Immature natural killer cell (primary cell): ENCODE measurements around the gene AMFR. TPM values are rescaled to one million over a fixed set of nuclear protein-coding genes. Genes with fewer than 3 reads are reported as not detected.
A peak's percentile ranks its signal among the peaks of the same experiment; 100 is the strongest.

Source experiments
- DNase-seq, 3 donors: peaks; one replicate each; pipeline ENCODE4 v3.0.0; 2022; ENCODE audit warnings: mixed read lengths in 1 of 3
- H3K27ac Mint-ChIP-seq, 6 donors: one replicate each; pipeline ENCODE4 v1.8.0; 2020; ENCODE audit warnings: mixed read lengths in 6 of 6, mild to moderate bottlenecking in 5 of 6, inconsistent platforms in 4 of 6, moderate library complexity in 3 of 6
- H3K27me3 Mint-ChIP-seq, 3 donors: one replicate each; pipeline ENCODE4 v1.8.0; 2020 to 2021; ENCODE audit warnings: low read depth in 3 of 3, mild to moderate bottlenecking in 3 of 3, mixed read lengths in 3 of 3, moderate library complexity in 3 of 3, inconsistent platforms in 1 of 3
- H3K36me3 Mint-ChIP-seq, 3 donors: one replicate each; pipeline ENCODE4 v1.8.0; 2020; ENCODE audit warnings: mixed read lengths in 3 of 3, inconsistent platforms in 2 of 3, mild to moderate bottlenecking in 2 of 3
- H3K4me1 Mint-ChIP-seq, 2 donors: one replicate each; pipeline ENCODE4 v1.8.0; 2020; ENCODE audit warnings: inconsistent platforms in 2 of 2, mild to moderate bottlenecking in 2 of 2, mixed read lengths in 2 of 2, moderate library complexity in 1 of 2
- H3K4me3 Mint-ChIP-seq, 5 donors: one replicate each; pipeline ENCODE4 v1.8.0; 2020; ENCODE audit warnings: mild to moderate bottlenecking in 5 of 5, mixed read lengths in 5 of 5, inconsistent platforms in 3 of 5, moderate library complexity in 3 of 5
- H3K9me3 Mint-ChIP-seq, 6 donors: one replicate each; pipeline ENCODE4 v1.8.0; 2020; ENCODE audit warnings: mild to moderate bottlenecking in 6 of 6, mixed read lengths in 6 of 6, inconsistent platforms in 4 of 6, moderate library complexity in 3 of 6
- polyA plus RNA-seq, 3 donors: library from polyadenylated mRNA; unstranded; fragments of 300-500 nt; fragmentation: Illumina TruSeq; gene quantifications; one replicate each; pipeline ENCODE4 v1.2.3, GENCODE V29; 2021

AMFR gene
- polyA plus RNA-seq, 3 donors from 2014 or later: 17.8 to 63.3 (median 40.3) TPM

GRCh38 chr16:56420613-56421012, 4.7 kb downstream of the AMFR start:
- no peak for DNase-seq
- no peaks in the 10 kb centered on the region for H3K9me3 Mint-ChIP-seq
- peak overlapping the region in 1 of 6 donors; percentile 38 for H3K27ac Mint-ChIP-seq
- H3K27me3 Mint-ChIP-seq: peaks cover 3 to 5% (median 3%) of the 10 kb centered on the region in 3 donors
- no peaks in the 10 kb centered on the region for H3K36me3 Mint-ChIP-seq
- peaks cover 31 to 46% of the 10 kb centered on the region in 2 donors for H3K4me1 Mint-ChIP-seq
- H3K4me3 Mint-ChIP-seq: no peak overlapping the region

- H3K4me1 Mint-ChIP-seq: peaks cover 31 to 52% of the 10 kb centered on the region in 2 donors
- peak overlapping the region in 2 of 6 donors; percentile 36 to 38 for H3K27ac Mint-ChIP-seq
- no peaks in the 10 kb centered on the region for H3K9me3 Mint-ChIP-seq
- peaks cover 3 to 5% (median 3%) of the 10 kb centered on the region in 3 donors for H3K27me3 Mint-ChIP-seq
- H3K4me3 Mint-ChIP-seq: no peak overlapping the region
- no peaks in the 10 kb centered on the region for H3K36me3 Mint-ChIP-seq
- DNase-seq: no peak
These were observed 5.4 kb downstream of the AMFR start for GRCh38 chr16:56419740-56420548.

- no peak for DNase-seq
- Mint-ChIP-seq H3K4me1 (peaks cover 11 to 29% of the 10 kb centered on the region in 2 donors), H3K27me3 (no peaks in the 10 kb centered on the region), H3K27ac (no peak overlapping the region), H3K9me3 (no peaks in the 10 kb centered on the region), H3K36me3 (peaks cover 2 to 4% (median 4%) of the 10 kb centered on the region in 3 donors), H3K4me3 (no peak overlapping the region)
These were observed 8.2 kb downstream of the AMFR start for GRCh38 chr16:56417138-56417537.

GRCh38 chr16:56415875-56416274, 9.5 kb downstream of the AMFR start:
- Mint-ChIP-seq H3K4me1 (peaks cover 8 to 24% of the 10 kb centered on the region in 2 donors), H3K27ac (peak overlapping the region in 1 of 6 donors; percentile 3), H3K36me3 (peaks cover 2 to 11% (median 4%) of the 10 kb centered on the region in 3 donors), H3K9me3 (no peaks in the 10 kb centered on the region), H3K4me3 (no peak overlapping the region), H3K27me3 (peaks cover 0 to 1% (median 0%) of the 10 kb centered on the region in 3 donors)
- DNase-seq: no peak

GRCh38 chr16:56414366-56414765, 11.0 kb downstream of the AMFR start:
- H3K27me3 Mint-ChIP-seq: peaks cover 0 to 2% (median 0%) of the 10 kb centered on the region in 3 donors
- H3K9me3 Mint-ChIP-seq: no peaks in the 10 kb centered on the region
- no peak for DNase-seq
- H3K27ac Mint-ChIP-seq: no peak overlapping the region
- H3K4me1 Mint-ChIP-seq: peaks cover 4 to 16% of the 10 kb centered on the region in 2 donors
- no peak overlapping the region for H3K4me3 Mint-ChIP-seq
- peaks cover 3 to 13% (median 5%) of the 10 kb centered on the region in 3 donors for H3K36me3 Mint-ChIP-seq

GRCh38 chr16:56413381-56413780, 12.0 kb downstream of the AMFR start:
- H3K9me3 Mint-ChIP-seq: no peaks in the 10 kb centered on the region
- no peak overlapping the region for H3K4me3 Mint-ChIP-seq
- DNase-seq: no peak
- H3K27me3 Mint-ChIP-seq: peaks cover 0 to 2% (median 0%) of the 10 kb centered on the region in 3 donors
- H3K4me1 Mint-ChIP-seq: peaks cover 4 to 16% of the 10 kb centered on the region in 2 donors
- peaks cover 12 to 19% (median 14%) of the 10 kb centered on the region in 3 donors for H3K36me3 Mint-ChIP-seq
- H3K27ac Mint-ChIP-seq: no peak overlapping the region

- no peak overlapping the region for H3K4me3 Mint-ChIP-seq
- peaks cover 15 to 22% (median 16%) of the 10 kb centered on the region in 3 donors for H3K36me3 Mint-ChIP-seq
- H3K9me3 Mint-ChIP-seq: no peaks in the 10 kb centered on the region
- H3K4me1 Mint-ChIP-seq: peaks cover 4 to 16% of the 10 kb centered on the region in 2 donors
- H3K27ac Mint-ChIP-seq: no peak overlapping the region
- H3K27me3 Mint-ChIP-seq: peaks cover 0 to 2% (median 0%) of the 10 kb centered on the region in 3 donors
- no peak for DNase-seq
These were observed 13.7 kb downstream of the AMFR start for GRCh38 chr16:56411624-56412023.

GRCh38 chr16:56411123-56411522, 14.2 kb downstream of the AMFR start:
- H3K27me3 Mint-ChIP-seq: peaks cover 0 to 2% (median 0%) of the 10 kb centered on the region in 3 donors
- peaks cover 15 to 22% (median 16%) of the 10 kb centered on the region in 3 donors for H3K36me3 Mint-ChIP-seq
- H3K4me1 Mint-ChIP-seq: peaks cover 3 to 14% of the 10 kb centered on the region in 2 donors
- H3K4me3 Mint-ChIP-seq: no peak overlapping the region
- no peaks in the 10 kb centered on the region for H3K9me3 Mint-ChIP-seq
- DNase-seq: no peak
- H3K27ac Mint-ChIP-seq: no peak overlapping the region

GRCh38 chr16:56409195-56409594, 16.1 kb downstream of the AMFR start:
- Mint-ChIP-seq H3K36me3 (peaks cover 15 to 28% (median 26%) of the 10 kb centered on the region in 3 donors), H3K27ac (no peak overlapping the region), H3K9me3 (no peaks in the 10 kb centered on the region), H3K4me3 (no peak overlapping the region), H3K27me3 (peaks cover 0 to 2% (median 0%) of the 10 kb centered on the region in 3 donors), H3K4me1 (peaks cover 0 to 2% of the 10 kb centered on the region in 2 donors)
- no peak for DNase-seq

- Mint-ChIP-seq H3K27ac (no peak overlapping the region), H3K27me3 (peaks cover 0 to 2% (median 0%) of the 10 kb centered on the region in 3 donors), H3K4me1 (peaks cover 0 to 2% of the 10 kb centered on the region in 2 donors), H3K36me3 (peaks cover 15 to 27% (median 25%) of the 10 kb centered on the region in 3 donors), H3K4me3 (no peak overlapping the region), H3K9me3 (no peaks in the 10 kb centered on the region)
- DNase-seq: no peak
These were observed 16.8 kb downstream of the AMFR start for GRCh38 chr16:56408379-56409098.

GRCh38 chr16:56405977-56406672, 19.2 kb downstream of the AMFR start:
- Mint-ChIP-seq H3K4me3 (no peak overlapping the region), H3K27ac (no peak overlapping the region), H3K36me3 (peaks cover 16 to 41% (median 29%) of the 10 kb centered on the region in 3 donors), H3K4me1 (peaks cover 0 to 2% of the 10 kb centered on the region in 2 donors), H3K27me3 (peaks cover 0 to 2% (median 0%) of the 10 kb centered on the region in 3 donors), H3K9me3 (no peaks in the 10 kb centered on the region)
- DNase-seq: no peak

- DNase-seq: no peak
- no peak overlapping the region for H3K27ac Mint-ChIP-seq
- H3K4me1 Mint-ChIP-seq: peaks cover 0 to 2% of the 10 kb centered on the region in 2 donors
- peaks cover 0 to 2% (median 0%) of the 10 kb centered on the region in 3 donors for H3K27me3 Mint-ChIP-seq
- peaks cover 11 to 42% (median 29%) of the 10 kb centered on the region in 3 donors for H3K36me3 Mint-ChIP-seq
- no peak overlapping the region for H3K4me3 Mint-ChIP-seq
- H3K9me3 Mint-ChIP-seq: no peaks in the 10 kb centered on the region
These were observed 23.9 kb downstream of the AMFR start for GRCh38 chr16:56401482-56401881.

- H3K36me3 Mint-ChIP-seq: peaks cover 16 to 45% (median 33%) of the 10 kb centered on the region in 3 donors
- H3K27me3 Mint-ChIP-seq: peaks cover 0 to 2% (median 0%) of the 10 kb centered on the region in 3 donors
- no peak overlapping the region for H3K27ac Mint-ChIP-seq
- H3K4me1 Mint-ChIP-seq: peaks cover 2 to 5% of the 10 kb centered on the region in 2 donors
- no peaks in the 10 kb centered on the region for H3K9me3 Mint-ChIP-seq
- DNase-seq: no peak
- H3K4me3 Mint-ChIP-seq: no peak overlapping the region
These were observed 24.9 kb downstream of the AMFR start for GRCh38 chr16:56400458-56400857.
